ENCODE measurements around the gene WFIKKN2.

Gene WFIKKN2

GRCh38 chr17:50834429-50835300, 721 bp upstream of the WFIKKN2 start:
- no peak for DNase-seq (ENCODE audit: low spot score)

- DNase-seq (ENCODE audit: low spot score): no peak
These were observed 1.4 kb downstream of the WFIKKN2 start for GRCh38 chr17:50836826-50837225.

- no peak for DNase-seq (ENCODE audit: low spot score)
These were observed 2.0 kb downstream of the WFIKKN2 start for GRCh38 chr17:50837286-50837979.

GRCh38 chr17:50837980-50838954, 2.9 kb downstream of the WFIKKN2 start:
- peak; percentile 76 for DNase-seq (ENCODE audit: low spot score)

- DNase-seq (ENCODE audit: low spot score): no peak
These were observed 4.4 kb downstream of the WFIKKN2 start for GRCh38 chr17:50839591-50840310.

- DNase-seq (ENCODE audit: low spot score): no peak
These were observed 5.0 kb downstream of the WFIKKN2 start for GRCh38 chr17:50840311-50840851.

- DNase-seq (ENCODE audit: low spot score): no peak
These were observed 6.0 kb downstream of the WFIKKN2 start for GRCh38 chr17:50841277-50841948.

GRCh38 chr17:50841949-50842354, 6.6 kb downstream of the WFIKKN2 start:
- DNase-seq (ENCODE audit: low spot score): no peak

GRCh38 chr17:50842506-50843149, 7.2 kb downstream of the WFIKKN2 start:
- DNase-seq (ENCODE audit: low spot score): no peak

- no peak for DNase-seq (ENCODE audit: low spot score)
These were observed 7.9 kb downstream of the WFIKKN2 start for GRCh38 chr17:50843150-50843905.

GRCh38 chr17:50844117-50844700, 8.8 kb downstream of the WFIKKN2 start:
- no peak for DNase-seq (ENCODE audit: low spot score)

- DNase-seq (ENCODE audit: low spot score): no peak
These were observed 10.1 kb downstream of the WFIKKN2 start for GRCh38 chr17:50845240-50846147.

GRCh38 chr17:50847566-50847965, 12.2 kb downstream of the WFIKKN2 start:
- DNase-seq (ENCODE audit: low spot score): no peak

GRCh38 chr17:50848039-50848438, 12.7 kb downstream of the WFIKKN2 start:
- DNase-seq (ENCODE audit: low spot score): no peak

GRCh38 chr17:50848711-50849110, 13.3 kb downstream of the WFIKKN2 start:
- DNase-seq (ENCODE audit: low spot score): no peak

GRCh38 chr17:50850640-50851039, 15.3 kb downstream of the WFIKKN2 start:
- DNase-seq (ENCODE audit: low spot score): no peak

- no peak for DNase-seq (ENCODE audit: low spot score)
These were observed 17.7 kb downstream of the WFIKKN2 start for GRCh38 chr17:50853015-50853615.
